ENCODE results near the gene SLC35A4. TPM values are rescaled to one million over a fixed set of nuclear protein-coding genes. Genes with fewer than 3 reads are reported as not detected.

SLC35A4 gene
- total RNA-seq, 1 donor from 2014 or later = 59.9 TPM

DNA sequence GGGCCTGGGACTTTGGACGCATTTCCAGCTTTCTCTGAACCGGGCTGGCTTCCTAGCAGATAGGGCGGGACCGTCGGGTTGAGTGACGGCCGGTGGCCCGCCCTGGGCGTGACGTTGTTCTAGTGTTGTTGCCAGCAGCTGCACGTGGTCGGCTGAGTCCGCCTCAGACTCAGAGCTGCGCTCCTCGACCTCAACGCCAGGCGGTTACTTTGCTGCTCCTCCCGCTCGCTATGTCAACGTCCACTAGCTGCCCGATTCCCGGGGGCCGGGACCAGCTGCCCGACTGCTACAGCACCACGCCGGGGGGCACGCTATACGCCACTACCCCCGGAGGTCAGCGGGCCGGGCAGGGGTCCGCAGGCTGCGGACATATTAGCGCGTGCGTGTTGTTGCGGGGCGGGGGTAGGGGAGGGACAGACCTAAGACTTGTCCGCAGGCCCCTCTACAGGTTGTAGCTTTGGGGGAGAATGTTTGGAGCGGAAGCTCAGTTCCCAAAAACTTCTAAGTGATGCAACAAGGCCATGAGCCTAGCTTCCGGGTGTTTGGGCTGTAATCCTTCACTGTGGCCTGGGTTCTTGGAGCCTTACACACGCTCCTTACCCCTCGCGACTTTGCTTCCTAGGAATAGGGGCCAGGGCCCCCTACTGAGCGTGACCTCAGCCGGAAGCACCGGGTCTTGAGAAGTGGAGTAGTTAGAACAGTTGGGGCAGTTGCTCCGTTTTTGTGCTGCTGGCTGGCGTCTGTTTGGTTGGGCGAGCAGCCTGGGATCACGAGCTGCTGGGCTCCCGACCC is 16.9 kb upstream of the SLC35A4 start, which contains the start of gene EIF4EBP3:
TSS of gene EIF4EBP3 (plus strand) at position 155 of the 792 bp plus-strand sequence. CDS start at position 231, 76 bp downstream.
- FAIRE-seq (no peak), DNase-seq (ENCODE audit: low read depth) (peak; percentile 85)
- Histone ChIP-seq H3K4me1 (ENCODE audit: insufficient read depth, low read length) (peaks cover 15% of the 10 kb centered on the region), H3K4me3 (ENCODE audit: insufficient read depth, low read depth, low read length) (peak within 1 kb of the TSS; percentile 37), H3K9ac (ENCODE audit: low read length) (peak within 1 kb of the TSS; percentile 64), H3K36me3 (ENCODE audit: insufficient read depth, low read length) (peaks cover 33% of the 10 kb centered on the region), H3K79me2 (ENCODE audit: insufficient read depth, low read length) (peaks cover 9% of the 10 kb centered on the region), H2AFZ (ENCODE audit: low read depth, low read length) (no peak within 1 kb of the TSS), H3K27me3 (ENCODE audit: insufficient read depth, low read length) (no peaks in the 10 kb centered on the region), H3K4me2 (ENCODE audit: low read length) (peak within 1 kb of the TSS; percentile 83), H3K9me3 (ENCODE audit: insufficient read depth, low read depth, low read length) (no peaks in the 10 kb centered on the region), H4K20me1 (ENCODE audit: insufficient read depth, low read length) (peaks cover 47% of the 10 kb centered on the region), H3K27ac (ENCODE audit: low read depth, low read length) (peak within 1 kb of the TSS; percentile 44)
- H3K27me3 Mint-ChIP-seq (ENCODE audit: low read depth, unreplicated experiment) = no peaks in the 10 kb centered on the region
- peak within 1 kb of the TSS; percentile 94 for H3K27ac Mint-ChIP-seq (ENCODE audit: unreplicated experiment)
- peaks cover 27% of the 10 kb centered on the region for H3K36me3 Mint-ChIP-seq (ENCODE audit: low read depth, unreplicated experiment)
- peak within 1 kb of the TSS; percentile 73 for H3K4me3 Mint-ChIP-seq (ENCODE audit: unreplicated experiment)
- peaks cover 22% of the 10 kb centered on the region for H3K4me1 Mint-ChIP-seq (ENCODE audit: low read depth, unreplicated experiment)
- H3K9me3 Mint-ChIP-seq (ENCODE audit: unreplicated experiment) = no peaks in the 10 kb centered on the region
- TF ChIP-seq, protein P1, sequence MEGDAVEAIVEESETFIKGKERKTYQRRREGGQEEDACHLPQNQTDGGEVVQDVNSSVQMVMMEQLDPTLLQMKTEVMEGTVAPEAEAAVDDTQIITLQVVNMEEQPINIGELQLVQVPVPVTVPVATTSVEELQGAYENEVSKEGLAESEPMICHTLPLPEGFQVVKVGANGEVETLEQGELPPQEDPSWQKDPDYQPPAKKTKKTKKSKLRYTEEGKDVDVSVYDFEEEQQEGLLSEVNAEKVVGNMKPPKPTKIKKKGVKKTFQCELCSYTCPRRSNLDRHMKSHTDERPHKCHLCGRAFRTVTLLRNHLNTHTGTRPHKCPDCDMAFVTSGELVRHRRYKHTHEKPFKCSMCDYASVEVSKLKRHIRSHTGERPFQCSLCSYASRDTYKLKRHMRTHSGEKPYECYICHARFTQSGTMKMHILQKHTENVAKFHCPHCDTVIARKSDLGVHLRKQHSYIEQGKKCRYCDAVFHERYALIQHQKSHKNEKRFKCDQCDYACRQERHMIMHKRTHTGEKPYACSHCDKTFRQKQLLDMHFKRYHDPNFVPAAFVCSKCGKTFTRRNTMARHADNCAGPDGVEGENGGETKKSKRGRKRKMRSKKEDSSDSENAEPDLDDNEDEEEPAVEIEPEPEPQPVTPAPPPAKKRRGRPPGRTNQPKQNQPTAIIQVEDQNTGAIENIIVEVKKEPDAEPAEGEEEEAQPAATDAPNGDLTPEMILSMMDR (IDR thresholded peaks at IDR 0.05; ENCODE audit: insufficient read depth, low read depth, low read length) = peak; percentile 28
- TF ChIP-seq EZH2 (IDR thresholded peaks at IDR 0.05; ENCODE audit: insufficient read depth, low read length) = no peak

DNA sequence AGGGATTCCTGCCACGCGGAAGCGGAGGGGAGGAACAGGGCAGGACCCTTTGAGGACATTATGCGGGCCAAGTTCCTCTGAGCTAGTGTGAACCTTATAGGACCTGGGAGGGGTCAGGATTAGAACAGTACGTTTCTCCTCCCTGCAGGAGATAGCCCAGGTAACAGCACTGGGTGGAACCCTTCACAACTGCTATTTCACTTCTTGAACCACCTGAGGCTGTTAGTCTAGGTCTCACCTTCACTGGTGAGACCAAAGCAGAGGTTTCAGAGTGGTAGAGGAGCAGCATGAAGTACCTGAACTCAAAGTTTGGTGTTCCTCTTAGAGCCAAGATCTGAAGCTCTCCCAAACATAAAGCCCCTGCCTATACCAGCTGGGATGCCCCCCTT is 16.3 kb upstream of the SLC35A4 start:
- H3K27ac ChIP-seq (ENCODE audit: low read depth, low read length) = peak overlapping the region; percentile 44

More for the DNA sequence above, 16.3 kb upstream of the SLC35A4 start:
- H3K27me3 Mint-ChIP-seq (ENCODE audit: low read depth, unreplicated experiment) = no peaks in the 10 kb centered on the region
- Histone ChIP-seq H3K4me2 (ENCODE audit: low read length) (peak overlapping the region; percentile 83), H3K4me1 (ENCODE audit: insufficient read depth, low read length) (peaks cover 16% of the 10 kb centered on the region), H3K4me3 (ENCODE audit: insufficient read depth, low read depth, low read length) (no peak overlapping the region), H3K36me3 (ENCODE audit: insufficient read depth, low read length) (peaks cover 39% of the 10 kb centered on the region), H3K27me3 (ENCODE audit: insufficient read depth, low read length) (no peaks in the 10 kb centered on the region), H3K9ac (ENCODE audit: low read length) (peak overlapping the region; percentile 47), H3K9me3 (ENCODE audit: insufficient read depth, low read depth, low read length) (no peaks in the 10 kb centered on the region), H3K79me2 (ENCODE audit: insufficient read depth, low read length) (peaks cover 15% of the 10 kb centered on the region), H2AFZ (ENCODE audit: low read depth, low read length) (no peak overlapping the region), H4K20me1 (ENCODE audit: insufficient read depth, low read length) (peaks cover 53% of the 10 kb centered on the region)
- no peak for DNase-seq (ENCODE audit: low read depth)
- peak overlapping the region; percentile 94 for H3K27ac Mint-ChIP-seq (ENCODE audit: unreplicated experiment)
- H3K4me1 Mint-ChIP-seq (ENCODE audit: low read depth, unreplicated experiment) = peaks cover 24% of the 10 kb centered on the region
- H3K4me3 Mint-ChIP-seq (ENCODE audit: unreplicated experiment) = peak overlapping the region; percentile 73
- no peak for TF ChIP-seq EZH2 (IDR thresholded peaks at IDR 0.05; ENCODE audit: insufficient read depth, low read length)
- TF ChIP-seq, protein P1 (IDR thresholded peaks at IDR 0.05; ENCODE audit: insufficient read depth, low read depth, low read length) = no peak
- no peaks in the 10 kb centered on the region for H3K9me3 Mint-ChIP-seq (ENCODE audit: unreplicated experiment)
- H3K36me3 Mint-ChIP-seq (ENCODE audit: low read depth, unreplicated experiment) = peaks cover 32% of the 10 kb centered on the region
- no peak for FAIRE-seq

Measured in astrocyte (in vitro differentiated cells and primary cell).